Parathyroid adenoma (tissue), 2 donors: Measurements from ENCODE around the gene MAGEF1.

ENCODE experiments used
- H2AFZ ChIP-seq: fragments of 300-600 bp; sonication (generic); one replicate; pipeline ENCODE4 v1.7.0; 2017; ENCODE audit warnings: antibody characterized with exemption, mild to moderate bottlenecking
- H3K27ac ChIP-seq: fragments of 300-600 bp; sonication (generic); one replicate; pipeline ENCODE4 v1.7.0; 2017
- H3K27me3 ChIP-seq: fragments of 300-600 bp; sonication (generic); one replicate; pipeline ENCODE4 v1.7.0; 2017; ENCODE audit warnings: low read length; ENCODE audit not compliant: control insufficient read depth, insufficient read depth
- H3K36me3 ChIP-seq: fragments of 300-600 bp; sonication (generic); one replicate; pipeline ENCODE4 v1.7.0; 2017; ENCODE audit warnings: low read length; ENCODE audit not compliant: control insufficient read depth, insufficient read depth
- H3K4me1 ChIP-seq: fragments of 300-600 bp; sonication (generic); one replicate; pipeline ENCODE4 v1.7.0; 2017; ENCODE audit warnings: control low read depth
- H3K4me2 ChIP-seq: fragments of 300-600 bp; sonication (generic); one replicate; pipeline ENCODE4 v1.7.0; 2017; ENCODE audit warnings: low read length
- H3K4me3 ChIP-seq: fragments of 300-600 bp; sonication (generic); one replicate; pipeline ENCODE4 v1.7.0; 2017; ENCODE audit warnings: low read depth, low read length
- H3K79me2 ChIP-seq: fragments of 300-600 bp; sonication (generic); one replicate; pipeline ENCODE4 v1.7.0; 2017; ENCODE audit warnings: control low read depth
- H3K9ac ChIP-seq: fragments of 300-600 bp; sonication (generic); one replicate; pipeline ENCODE4 v1.7.0; 2017; ENCODE audit warnings: mild to moderate bottlenecking
- H3K9me3 ChIP-seq: fragments of 300-600 bp; sonication (generic); one replicate; pipeline ENCODE4 v1.7.0; 2017; ENCODE audit warnings: low read length; ENCODE audit not compliant: control insufficient read depth
- CTCF ChIP-seq: fragments of 300-600 bp; sonication (generic); IDR thresholded peaks from one replicate; pipeline ENCODE4 v1.7.0; 2017; ENCODE audit warnings: antibody characterized with exemption, mild to moderate bottlenecking
- donor health status: primary hyperparathyroidism.

MAGEF1 gene

GRCh38 chr3:184752361-184752760, 40.5 kb upstream of the MAGEF1 start:
- no peak overlapping the region for H2AFZ ChIP-seq
- no peaks in the 10 kb centered on the region for H3K36me3 ChIP-seq
- H3K4me2 ChIP-seq = no peak overlapping the region
- H3K4me1 ChIP-seq = no peaks in the 10 kb centered on the region
- H3K9ac ChIP-seq = no peak overlapping the region
- no peak overlapping the region for H3K4me3 ChIP-seq
- H3K9me3 ChIP-seq = no peaks in the 10 kb centered on the region
- TF ChIP-seq CTCF = no peak
- H3K27ac ChIP-seq = no peak overlapping the region
- H3K79me2 ChIP-seq = no peaks in the 10 kb centered on the region
- no peaks in the 10 kb centered on the region for H3K27me3 ChIP-seq

- Histone ChIP-seq H3K79me2 (no peaks in the 10 kb centered on the region), H3K4me1 (no peaks in the 10 kb centered on the region), H3K4me2 (no peak overlapping the region), H3K4me3 (no peak overlapping the region), H3K27ac (no peak overlapping the region), H3K27me3 (no peaks in the 10 kb centered on the region), H3K9me3 (no peaks in the 10 kb centered on the region), H3K9ac (no peak overlapping the region), H3K36me3 (no peaks in the 10 kb centered on the region), H2AFZ (no peak overlapping the region)
- no peak for TF ChIP-seq CTCF
Measured at GRCh38 chr3:184751204-184752040, 39.6 kb upstream of the MAGEF1 start.

DNA sequence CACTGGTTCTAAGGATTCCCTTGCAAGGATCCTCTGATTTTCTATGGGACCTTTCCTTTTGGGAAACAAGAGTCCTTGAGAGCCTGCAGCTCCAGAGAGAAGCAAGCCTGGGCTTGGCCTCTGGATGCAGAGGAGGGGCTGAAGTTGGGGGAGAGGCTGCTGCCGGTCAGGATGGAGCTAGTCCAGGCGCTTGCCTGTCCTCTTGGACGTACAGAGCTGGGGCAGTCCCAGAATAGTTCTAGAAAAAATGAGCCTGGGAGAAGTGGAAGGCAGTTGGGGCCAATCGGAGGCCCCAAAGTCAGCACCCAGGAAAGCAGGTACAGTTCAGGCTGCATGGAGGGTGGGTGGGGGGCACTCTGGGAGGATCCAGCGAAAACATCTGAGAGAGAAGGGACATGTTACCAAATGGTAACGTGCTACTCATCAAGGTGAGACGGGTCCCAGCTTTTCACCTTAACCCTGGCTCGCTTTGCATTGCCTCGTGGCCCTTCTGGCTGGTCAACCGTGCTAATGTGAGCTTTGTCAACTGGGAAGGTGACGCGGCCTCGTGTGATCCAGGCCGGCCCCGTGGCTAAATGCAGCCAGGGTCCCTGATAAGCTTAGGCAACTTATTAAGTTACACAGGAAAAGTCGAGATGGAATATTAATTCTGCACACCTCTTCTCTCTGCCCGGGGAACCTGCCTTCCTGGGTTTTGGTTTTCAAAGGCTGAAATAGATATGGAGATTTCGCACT, 38.7 kb upstream of the MAGEF1 start:
- Histone ChIP-seq H3K4me2 (no peak overlapping the region), H3K4me3 (no peak overlapping the region), H3K4me1 (no peaks in the 10 kb centered on the region), H2AFZ (no peak overlapping the region), H3K27me3 (no peaks in the 10 kb centered on the region), H3K27ac (no peak overlapping the region), H3K9me3 (no peaks in the 10 kb centered on the region), H3K9ac (no peak overlapping the region), H3K36me3 (no peaks in the 10 kb centered on the region), H3K79me2 (no peaks in the 10 kb centered on the region)
- TF ChIP-seq CTCF = no peak

DNA sequence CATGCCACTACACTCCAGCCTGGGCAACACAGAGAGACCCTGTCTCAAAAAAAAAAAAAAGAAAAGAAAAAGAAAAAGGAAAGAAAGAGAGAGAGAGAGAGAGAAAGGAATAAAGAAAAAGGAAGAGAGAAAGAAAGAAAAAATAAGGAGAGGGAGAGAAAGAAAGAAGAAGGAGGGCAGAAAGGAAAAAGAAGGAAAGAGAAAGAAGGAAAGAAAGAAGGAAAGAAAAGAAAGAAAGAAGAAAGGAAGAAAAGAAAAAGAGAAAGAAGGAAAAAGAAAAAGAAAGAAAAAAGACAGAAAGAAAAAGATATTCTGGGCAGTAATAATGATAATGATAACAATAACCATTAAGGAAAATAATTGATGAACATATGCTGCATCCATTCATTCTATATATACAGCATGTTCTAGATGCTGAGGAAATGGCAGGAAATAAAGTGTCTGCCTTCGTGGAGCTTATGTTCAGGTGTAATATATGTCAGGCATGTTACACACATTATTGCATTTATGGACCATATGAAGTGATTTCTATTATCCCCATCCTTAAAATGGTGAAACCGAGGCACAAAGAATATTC, 37.4 kb upstream of the MAGEF1 start:
- no peaks in the 10 kb centered on the region for H3K9me3 ChIP-seq
- H3K4me3 ChIP-seq = no peak overlapping the region
- no peak overlapping the region for H3K4me2 ChIP-seq
- H3K27ac ChIP-seq = no peak overlapping the region
- no peak overlapping the region for H2AFZ ChIP-seq
- no peaks in the 10 kb centered on the region for H3K36me3 ChIP-seq
- no peaks in the 10 kb centered on the region for H3K27me3 ChIP-seq
- no peak for TF ChIP-seq CTCF
- no peaks in the 10 kb centered on the region for H3K79me2 ChIP-seq
- no peaks in the 10 kb centered on the region for H3K4me1 ChIP-seq
- no peak overlapping the region for H3K9ac ChIP-seq
